Fibroblast of peridontal ligament (primary cell): ENCODE measurements around the gene OPHN1.
"Not testable (repeated sequence)": the region's sequence is repeated elsewhere in the genome, so short reads cannot be mapped to it uniquely, and the experiment has no call there.

Experiments used
- DNase-seq: peaks from one replicate; pipeline ENCODE4 v3.0.0-alpha.2; 2010; ENCODE audit errors: extremely low read depth

Gene OPHN1

DNA sequence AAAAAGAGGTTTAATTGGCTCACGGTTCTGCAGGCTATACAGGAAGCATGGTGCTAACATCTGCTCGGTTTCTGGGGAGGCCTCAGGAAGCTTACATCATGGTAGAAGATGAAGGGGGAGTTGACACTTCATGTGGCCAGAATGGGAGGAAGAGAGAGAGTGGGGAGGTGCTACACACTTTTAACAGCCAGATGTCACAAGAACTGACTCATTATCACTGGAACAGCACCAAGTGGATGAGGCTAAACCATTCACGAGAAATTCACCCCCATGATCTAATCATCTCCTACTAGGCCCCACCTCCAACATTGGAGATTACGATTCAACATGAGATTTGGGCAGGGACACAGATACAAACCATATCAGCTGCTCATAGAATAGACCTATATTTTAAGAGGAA, 255.8 kb downstream of the OPHN1 start:
- DNase-seq, result peak; percentile 9

DNA sequence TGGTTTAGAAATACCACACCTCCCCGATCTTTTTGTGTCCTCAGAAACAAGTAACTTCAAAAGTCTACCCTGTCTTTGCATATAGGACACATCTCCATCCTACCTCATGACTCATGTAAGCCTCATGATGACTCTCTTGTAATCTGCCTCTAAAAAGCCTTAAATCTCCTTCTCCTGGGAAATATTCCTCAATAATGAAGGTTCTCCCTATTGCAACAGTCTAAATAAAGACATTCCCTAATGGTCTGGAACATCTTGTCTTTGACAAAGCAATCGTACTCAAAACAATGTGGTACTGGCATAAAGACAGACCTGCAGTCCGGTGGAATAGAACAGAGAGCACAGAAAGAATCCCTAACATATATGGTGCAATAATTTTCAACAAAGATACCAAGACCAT, 257.7 kb downstream of the OPHN1 start:
- DNase-seq, result peak; percentile 55

DNA sequence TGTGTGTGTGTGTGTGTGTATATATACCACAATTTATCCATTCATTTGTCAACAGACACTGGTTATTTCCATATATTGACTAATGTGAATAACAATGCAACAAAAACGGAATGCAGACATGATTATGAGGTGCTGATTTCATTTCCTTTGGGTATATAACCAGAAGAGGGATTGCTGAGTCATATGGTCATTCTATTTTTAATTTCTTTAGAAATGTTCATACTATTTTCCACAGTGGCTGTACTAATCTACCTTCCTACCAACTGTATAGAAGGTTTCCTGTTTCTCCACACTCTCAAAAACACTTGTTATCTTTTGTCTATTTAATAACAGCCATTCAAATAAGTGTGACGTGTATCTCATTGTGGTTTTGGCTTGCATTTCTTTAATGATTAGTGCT, 269.9 kb downstream of the OPHN1 start:
- peak; percentile 18 for DNase-seq

DNA sequence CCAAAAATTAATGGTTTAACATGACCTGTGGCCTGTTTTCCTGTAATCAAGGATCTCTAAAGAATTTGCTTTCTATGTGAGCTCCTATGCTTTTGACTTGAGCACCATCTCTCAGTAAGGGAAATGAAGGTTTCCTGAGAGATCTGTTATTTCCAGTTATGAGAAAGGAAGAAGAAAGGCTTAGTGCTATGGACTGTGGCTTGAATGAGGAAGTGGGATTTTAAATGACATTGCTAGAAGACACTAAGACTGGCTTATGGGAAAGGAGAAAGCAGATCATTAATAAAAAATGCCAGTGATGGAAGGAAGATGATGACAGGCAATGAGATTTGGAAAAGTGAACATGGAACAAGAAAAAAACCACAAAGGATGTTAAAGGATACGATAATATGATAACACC, 285.4 kb downstream of the OPHN1 start:
- no peak for DNase-seq

DNA sequence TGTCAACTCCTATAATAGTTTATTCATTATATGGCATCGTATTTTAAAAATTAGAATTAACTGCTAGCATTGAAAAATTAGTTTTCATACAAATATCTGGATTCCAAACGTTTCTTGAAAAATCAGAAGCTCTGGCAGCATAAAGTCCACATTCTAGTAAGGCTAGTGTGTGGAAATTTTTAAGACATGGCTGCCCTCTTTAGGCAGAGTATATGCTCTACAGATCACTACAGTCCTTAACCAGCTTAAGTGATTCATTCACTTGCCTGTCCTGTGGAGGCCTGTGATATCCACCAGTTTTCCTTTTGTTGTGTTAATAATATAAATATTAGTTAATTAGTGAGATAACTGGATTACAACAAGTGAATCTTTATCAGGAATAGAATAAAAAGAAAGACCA, 287.2 kb downstream of the OPHN1 start:
- DNase-seq, result peak; percentile 59

DNA sequence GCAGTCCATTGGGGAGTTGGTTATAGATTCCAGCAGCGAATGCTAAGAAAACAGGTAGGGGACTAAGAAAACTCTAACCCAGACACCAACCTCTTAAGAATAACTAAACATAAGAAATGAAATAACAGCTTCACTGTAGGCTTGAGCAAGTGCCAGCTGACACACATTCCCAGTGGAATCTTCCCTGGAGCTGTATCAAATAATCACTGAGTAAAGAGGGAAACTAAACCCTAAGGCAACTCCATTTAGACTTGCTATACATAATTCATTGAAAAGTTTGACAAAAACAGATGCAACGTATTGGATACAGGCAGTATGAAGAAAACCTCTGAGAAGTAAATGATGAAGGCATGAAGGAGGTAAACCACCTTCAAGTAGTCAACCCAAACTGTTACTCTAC, 293.5 kb downstream of the OPHN1 start:
- DNase-seq, result peak; percentile 21

- no peak for DNase-seq
Observed at GRCh38 chrX:68133181-68133580, 300.1 kb downstream of the OPHN1 start.

DNA sequence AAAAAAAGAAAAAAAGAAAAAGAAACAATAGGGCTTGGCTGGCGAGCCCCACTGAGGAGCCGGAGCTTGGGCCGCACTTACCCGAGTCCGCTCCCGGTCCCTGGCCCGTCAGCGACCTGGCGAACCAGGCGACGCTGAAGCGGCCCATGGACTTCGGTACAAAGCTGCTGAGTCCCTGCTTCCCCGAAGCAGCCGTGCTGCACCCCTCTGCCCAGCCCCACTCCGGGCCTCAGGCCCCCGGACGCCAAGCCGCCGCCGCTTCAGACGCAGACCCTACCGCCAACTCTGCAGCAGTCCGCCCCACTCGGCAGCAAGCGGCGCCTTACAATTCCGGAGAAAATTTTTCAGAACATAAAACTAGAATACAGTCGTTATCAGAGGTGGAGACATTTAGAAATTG, 300.5 kb downstream of the OPHN1 start:
- DNase-seq, result no peak

DNA sequence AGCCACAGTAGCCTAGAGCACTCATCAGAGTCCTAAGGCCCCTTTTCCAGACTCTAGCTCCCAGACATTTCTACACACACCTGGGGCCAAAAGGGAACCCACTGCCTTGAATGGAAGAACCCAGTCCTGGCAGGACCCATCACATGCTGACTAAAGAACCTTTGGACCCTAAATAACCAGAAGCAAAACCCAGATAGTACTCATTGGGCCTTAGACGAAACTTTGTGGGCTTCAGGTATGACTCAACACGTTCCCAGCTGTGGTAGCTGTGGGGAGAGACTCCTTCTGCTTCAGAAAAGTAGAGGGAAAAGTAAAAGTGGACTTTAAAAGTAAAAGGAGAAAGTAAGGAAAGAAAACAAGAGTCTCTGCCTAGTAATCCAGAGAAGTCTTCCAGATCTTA, 311.5 kb downstream of the OPHN1 start:
- DNase-seq, result no peak

- no peak for DNase-seq
Observed at GRCh38 chrX:68121371-68121770, 311.9 kb downstream of the OPHN1 start.

GRCh38 chrX:68115371-68115770, 317.9 kb downstream of the OPHN1 start:
- DNase-seq, result no peak

- DNase-seq, result no peak
Observed at GRCh38 chrX:68114573-68115129, 318.6 kb downstream of the OPHN1 start.

GRCh38 chrX:68113837-68114572, 319.3 kb downstream of the OPHN1 start:
- DNase-seq, result no peak

DNA sequence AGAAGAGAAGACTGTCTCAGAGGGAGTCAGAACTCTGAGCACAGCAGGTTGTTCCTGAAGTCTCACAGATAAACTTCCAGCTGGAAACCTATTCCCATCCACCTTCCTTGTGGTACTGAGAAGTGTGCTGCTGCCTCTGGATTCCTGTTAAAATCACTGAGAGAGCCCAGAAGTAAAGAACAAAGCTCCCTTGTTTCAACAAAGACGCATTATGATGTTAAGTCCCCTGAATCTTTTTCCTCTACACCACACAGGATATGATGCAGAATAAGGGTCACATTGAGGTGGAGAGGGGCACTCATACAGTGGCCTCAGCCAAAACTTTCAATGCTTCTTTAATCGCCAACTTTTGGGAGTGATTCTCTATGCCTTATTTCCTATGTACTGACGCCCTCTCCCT, 321.0 kb downstream of the OPHN1 start:
- no peak for DNase-seq

DNA sequence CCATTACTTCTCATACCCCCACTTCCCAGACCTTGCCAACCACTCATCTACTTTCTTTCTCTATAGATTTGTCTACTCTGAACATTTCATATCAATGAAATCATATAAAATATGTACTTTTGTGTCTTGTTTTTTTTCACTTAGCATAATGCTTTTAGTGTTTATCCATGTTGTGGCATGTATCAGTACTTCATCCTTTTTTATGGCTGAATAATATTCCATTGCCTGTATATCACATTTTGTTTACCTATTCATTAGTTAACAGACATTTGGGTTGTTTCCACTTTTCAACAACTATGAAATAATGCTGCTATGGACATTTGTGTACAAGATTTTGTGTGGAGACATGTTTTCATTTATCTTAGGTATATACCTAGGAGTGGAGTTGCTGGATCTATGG, 324.1 kb downstream of the OPHN1 start:
- no peak for DNase-seq

DNA sequence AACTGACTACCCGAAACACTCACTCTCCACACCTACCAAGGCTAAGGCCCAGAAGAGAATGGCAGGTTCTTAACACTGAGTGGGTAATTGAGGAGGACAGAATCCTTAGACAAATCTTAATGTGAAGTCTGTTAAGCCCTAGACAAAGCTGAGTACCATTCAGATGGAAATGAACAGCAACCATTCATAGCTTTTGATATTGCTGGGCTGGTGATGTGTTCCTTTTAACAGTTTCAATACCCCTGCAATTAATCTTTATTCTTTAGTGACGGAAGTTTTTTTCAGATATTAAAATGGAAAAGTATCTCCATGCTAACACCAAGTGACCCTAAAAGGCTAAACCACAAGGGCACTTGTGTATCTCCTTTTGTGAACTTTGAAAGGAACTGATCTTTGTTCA, 334.9 kb downstream of the OPHN1 start:
- DNase-seq, result no peak

DNA sequence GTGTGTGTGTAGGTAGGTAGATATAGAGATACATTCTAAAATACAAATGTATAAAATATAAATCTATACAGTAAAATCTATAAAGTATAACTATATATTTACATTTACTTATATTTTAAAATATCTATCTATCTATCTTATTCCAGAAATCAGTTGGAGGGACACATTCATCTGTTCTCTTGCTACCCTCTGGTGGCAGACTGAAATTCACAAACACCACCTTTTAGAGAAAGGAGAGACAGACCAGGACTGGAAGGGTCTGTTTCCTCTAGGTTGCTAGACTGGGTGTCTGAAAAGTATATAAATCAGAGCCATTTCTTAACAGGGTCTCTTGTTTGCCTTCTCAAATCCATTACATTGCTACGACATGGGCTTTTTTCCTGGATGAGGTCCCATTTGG, 343.0 kb downstream of the OPHN1 start:
- no peak for DNase-seq

DNA sequence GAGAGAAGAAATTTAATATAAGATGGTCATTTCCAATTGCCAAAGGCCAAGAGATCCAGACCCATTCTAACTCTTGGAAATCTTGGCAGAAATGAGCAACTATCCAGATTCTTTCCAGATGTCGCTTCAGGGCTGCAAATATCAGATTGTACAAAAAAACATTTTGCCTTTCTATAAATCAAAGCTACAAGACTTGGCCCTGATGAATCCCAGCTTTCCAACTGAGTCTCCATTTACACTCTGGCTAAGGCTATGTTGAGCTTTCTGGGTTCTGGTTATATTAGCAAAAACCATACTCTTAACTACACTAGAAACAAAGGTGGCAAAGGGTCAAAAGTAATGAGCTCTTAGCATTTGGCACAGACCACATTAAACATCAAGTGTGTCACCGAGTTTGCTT, 345.8 kb downstream of the OPHN1 start:
- peak; percentile 45 for DNase-seq

DNA sequence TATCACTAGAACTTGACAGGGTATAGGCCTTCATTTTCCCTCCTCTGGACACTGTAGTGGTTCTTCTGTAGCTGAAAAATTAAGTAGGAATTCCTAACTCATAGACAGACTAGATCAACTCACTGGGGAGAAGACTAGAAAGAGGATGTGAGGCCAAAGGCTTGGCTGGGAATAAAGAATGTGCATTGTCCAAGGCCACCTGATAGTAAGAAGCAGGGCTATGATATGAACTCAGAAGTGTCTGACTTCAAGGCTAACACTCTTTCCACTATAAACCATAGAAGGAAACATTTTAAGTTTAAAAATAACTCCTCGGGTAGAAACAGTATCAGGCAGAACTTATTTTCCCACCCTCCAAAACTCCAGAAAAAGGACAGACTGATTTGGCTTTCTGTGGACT, 346.6 kb downstream of the OPHN1 start:
- DNase-seq, result no peak

DNA sequence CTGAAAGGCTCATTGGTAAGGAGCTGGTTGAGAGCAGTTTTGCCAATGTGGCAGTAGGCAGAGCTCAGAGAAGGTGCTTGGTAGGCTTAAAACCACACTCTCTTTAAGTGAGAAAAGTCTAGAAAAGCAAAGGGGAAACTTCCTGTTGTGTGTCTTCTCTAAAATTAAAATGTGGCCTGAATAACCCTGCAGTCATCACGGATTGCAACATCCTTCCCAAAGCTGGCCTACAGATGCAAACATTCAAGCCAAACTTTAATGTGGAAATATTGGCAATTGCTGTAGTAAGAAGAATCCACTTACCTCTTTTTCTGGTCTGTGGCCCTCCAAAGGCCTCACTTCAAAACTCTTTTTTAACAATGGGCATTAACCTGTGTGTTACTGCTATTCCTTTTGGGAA, 348.5 kb downstream of the OPHN1 start:
- DNase-seq, result peak; percentile 75

DNA sequence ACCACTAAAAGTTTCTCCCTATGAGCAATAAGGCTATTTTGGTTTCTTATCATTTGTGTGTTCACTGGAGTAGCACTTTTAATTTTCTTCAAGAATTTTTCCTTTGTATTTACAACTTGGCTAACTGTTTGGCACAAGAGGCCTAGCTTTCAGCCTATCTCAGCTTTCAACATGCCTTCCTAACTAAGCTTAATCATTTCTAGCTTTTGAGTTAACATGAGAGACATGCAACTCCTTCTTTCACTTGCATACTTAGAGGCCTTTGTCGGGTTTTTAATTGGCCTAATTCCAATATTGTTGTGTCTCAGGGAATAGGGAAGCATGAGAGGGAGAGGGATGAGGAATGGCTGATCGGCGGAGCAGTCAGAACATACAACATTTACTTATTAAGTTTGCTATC, 349.8 kb downstream of the OPHN1 start:
- peak; percentile 52 for DNase-seq

GRCh38 chrX:68079961-68080360, 353.3 kb downstream of the OPHN1 start:
- no peak for DNase-seq

DNA sequence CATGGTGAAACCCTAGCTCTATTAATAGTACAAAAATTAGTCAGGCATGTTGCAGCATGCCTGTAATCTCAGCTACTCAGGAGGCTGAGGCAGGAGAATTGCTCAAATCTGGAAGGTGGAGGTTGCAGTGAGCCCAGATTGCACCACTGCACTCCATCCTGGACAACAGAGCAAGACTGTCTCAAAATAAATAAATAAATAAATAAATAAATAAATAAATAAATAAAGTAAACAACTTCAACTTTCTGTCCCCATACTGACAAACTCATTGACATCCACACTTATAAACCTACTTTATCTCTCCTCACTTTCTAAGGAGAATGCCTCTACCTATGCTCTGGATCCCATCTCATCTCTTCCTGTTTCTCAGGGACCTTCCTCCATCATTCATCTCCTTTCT, 354.5 kb downstream of the OPHN1 start:
- DNase-seq, result not testable (repeated sequence)

DNA sequence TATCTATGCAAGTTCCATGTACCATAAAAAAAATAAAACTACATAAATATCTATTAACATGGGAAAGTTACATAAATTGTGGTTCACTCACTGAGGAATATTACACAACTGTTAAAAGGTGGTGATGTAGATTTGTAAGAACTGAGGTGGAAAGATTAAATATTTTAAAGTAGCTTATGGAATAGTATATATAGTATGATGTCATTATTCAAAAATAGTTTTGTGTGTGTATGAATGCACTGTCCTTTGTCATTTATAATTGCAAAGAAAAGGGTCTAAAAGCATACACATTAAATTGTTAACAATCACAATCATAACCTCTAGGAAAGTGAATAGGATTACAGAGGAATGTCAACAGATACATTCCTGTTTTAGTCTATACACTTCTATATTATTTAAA, 355.9 kb downstream of the OPHN1 start:
- DNase-seq, result no peak
